Measurements from ENCODE around the gene DDX59. TPM values are rescaled to one million over a fixed set of nuclear protein-coding genes. Genes with fewer than 3 reads are reported as not detected.
"Not testable (repeated sequence)": the region's sequence is repeated elsewhere in the genome, so short reads cannot be mapped to it uniquely, and the experiment has no call there.

Gene DDX59
- total RNA-seq, 4 donors from 2014 or later: 17.9 to 40.8 (median 24.2) TPM

DNA sequence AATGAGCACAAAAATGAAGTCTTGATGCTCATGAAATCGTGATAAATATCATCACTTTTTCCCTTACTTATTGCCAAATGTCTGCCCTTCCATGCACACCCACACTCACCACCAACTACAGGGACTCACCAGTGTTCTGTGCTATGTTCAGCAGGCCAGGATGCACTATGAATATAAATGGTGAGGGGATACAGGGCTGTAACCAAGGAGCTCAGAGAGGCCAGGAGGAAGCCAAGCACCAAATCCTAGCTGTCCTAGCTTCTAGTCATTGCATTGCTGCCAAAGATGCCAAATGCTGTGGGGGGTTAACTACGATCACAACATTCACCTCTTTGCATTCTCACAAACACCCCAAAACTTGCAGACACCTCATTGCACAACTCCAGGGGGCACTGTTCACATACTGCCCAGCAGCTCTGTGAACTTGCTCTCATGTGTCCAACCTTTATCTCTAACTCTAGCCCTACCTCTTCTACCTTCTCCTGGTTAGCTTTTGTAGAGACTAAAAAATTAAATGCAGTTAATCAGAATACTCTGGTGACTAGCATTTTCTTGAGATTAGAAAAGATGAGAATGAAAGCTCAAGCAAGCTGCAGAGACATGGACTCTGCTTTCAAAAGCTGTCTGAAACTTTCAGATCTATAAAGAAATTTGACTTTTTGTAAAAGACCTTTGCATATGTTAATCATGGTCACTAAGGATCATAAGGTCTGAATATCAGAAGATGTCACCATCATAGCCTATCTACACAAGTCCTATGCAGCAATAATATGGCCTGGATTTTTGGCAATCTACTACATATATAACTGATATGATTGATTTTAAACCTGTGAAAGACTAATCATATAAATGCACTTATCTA lies 35.2 kb downstream of the DDX59 start:
- TF ChIP-seq, protein P1, sequence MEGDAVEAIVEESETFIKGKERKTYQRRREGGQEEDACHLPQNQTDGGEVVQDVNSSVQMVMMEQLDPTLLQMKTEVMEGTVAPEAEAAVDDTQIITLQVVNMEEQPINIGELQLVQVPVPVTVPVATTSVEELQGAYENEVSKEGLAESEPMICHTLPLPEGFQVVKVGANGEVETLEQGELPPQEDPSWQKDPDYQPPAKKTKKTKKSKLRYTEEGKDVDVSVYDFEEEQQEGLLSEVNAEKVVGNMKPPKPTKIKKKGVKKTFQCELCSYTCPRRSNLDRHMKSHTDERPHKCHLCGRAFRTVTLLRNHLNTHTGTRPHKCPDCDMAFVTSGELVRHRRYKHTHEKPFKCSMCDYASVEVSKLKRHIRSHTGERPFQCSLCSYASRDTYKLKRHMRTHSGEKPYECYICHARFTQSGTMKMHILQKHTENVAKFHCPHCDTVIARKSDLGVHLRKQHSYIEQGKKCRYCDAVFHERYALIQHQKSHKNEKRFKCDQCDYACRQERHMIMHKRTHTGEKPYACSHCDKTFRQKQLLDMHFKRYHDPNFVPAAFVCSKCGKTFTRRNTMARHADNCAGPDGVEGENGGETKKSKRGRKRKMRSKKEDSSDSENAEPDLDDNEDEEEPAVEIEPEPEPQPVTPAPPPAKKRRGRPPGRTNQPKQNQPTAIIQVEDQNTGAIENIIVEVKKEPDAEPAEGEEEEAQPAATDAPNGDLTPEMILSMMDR (IDR thresholded peaks at IDR 0.05): no peak
- TF ChIP-seq POLR2A (IDR thresholded peaks at IDR 0.05): no peak
- 61 to 74% methylated on average over 1 of the region's 2 CpGs for WGBS, 2 donors
- no peak for DNase-seq (ENCODE audit: low spot score in 2 of 2)
- intact Hi-C loops (cut with DNase I; ENCODE audit: low total_unique reads): no loop called here
- no peak overlapping the region for H3K4me3 ChIP-seq (ENCODE audit: low read depth, poor library complexity, severe bottlenecking)

DNA sequence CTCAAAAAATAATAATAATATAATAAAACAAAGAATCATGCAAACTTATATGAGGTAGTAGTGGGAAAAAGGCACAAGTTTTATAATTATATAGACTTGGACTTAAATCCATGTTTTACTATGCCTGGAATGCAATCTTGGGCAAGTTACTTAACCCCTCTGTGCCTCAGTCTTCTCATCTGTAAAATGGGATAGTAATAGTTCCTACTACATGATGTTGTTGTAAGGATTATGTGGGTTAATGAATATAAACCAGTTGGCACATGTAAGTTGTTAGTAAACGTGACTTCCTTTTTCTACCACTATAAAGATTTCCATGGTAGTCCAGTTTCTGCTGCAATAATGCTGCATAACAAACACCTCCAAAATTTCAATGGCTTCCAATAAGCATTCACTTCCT lies 38.3 kb downstream of the DDX59 start:
- no peak overlapping the region for H3K4me3 ChIP-seq (ENCODE audit: low read depth, poor library complexity, severe bottlenecking)
- no peak for DNase-seq (ENCODE audit: low spot score in 2 of 2)
- intact Hi-C loops (cut with DNase I; ENCODE audit: low total_unique reads): no loop called here
- WGBS, 2 donors: 75 to 88% methylated on average over 1 of the region's 1 CpG
- TF ChIP-seq, protein P1 (IDR thresholded peaks at IDR 0.05): no peak
- TF ChIP-seq POLR2A (IDR thresholded peaks at IDR 0.05): no peak

DNA sequence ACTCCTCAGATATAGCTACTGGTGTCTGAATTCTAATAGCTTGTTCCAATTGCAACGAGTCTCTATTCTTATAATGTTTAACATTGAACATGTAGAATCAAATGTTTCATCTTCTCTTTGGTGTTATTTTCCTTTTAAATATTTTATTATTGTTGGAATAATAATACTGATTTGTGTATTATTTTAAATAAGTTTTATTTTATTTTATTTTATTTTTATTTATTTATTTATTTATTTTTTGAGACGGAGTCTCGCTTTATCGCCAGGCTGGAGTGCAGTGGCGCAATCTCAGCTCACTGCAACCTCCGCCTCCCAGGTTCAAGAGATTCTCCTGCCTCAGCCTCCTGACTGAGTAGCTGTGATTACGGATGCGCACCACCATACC lies 39.2 kb downstream of the DDX59 start:
- H3K4me3 ChIP-seq (ENCODE audit: low read depth, poor library complexity, severe bottlenecking); intact Hi-C loops (cut with DNase I; ENCODE audit: low total_unique reads); DNase-seq (ENCODE audit: low spot score in 2 of 2): not testable (repeated sequence)
- WGBS, 2 donors: 84 to 97% methylated on average over 8 of the region's 8 CpGs

DNA sequence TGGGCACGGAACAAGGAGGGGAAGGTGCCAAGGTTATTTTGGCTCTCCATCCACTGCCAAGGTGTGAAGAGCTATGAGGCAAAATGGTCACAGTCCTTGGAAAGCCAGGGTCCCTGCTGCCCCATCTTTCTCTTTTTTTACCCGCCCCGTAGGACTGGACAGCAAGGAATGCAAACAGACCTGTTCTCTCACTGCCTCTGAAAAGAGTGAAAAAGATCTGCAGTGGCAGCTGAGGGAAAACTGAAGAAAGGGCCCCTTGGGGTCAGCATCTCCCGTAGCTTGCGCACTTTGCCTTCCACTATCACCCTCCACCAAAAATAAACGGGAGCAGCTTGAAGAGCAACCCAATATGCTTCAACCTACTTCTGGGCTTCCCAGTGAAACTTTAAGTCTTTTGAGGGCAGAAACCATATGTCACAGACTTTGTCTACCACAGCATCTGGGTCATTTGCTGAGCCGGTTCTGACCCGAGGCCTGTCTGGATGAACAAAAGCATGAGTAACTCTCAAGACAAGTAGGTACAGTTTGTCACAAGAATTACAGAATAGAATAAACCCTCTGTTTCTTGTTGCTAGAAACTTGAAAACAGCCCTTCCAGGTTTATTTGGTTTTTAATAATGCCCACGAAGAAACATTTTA lies 39.7 kb downstream of the DDX59 start:
- TF ChIP-seq, protein P1 (IDR thresholded peaks at IDR 0.05): no peak
- no peak for TF ChIP-seq POLR2A (IDR thresholded peaks at IDR 0.05)
- DNase-seq (ENCODE audit: low spot score in 2 of 2): no peak
- no peak overlapping the region for H3K4me3 ChIP-seq (ENCODE audit: low read depth, poor library complexity, severe bottlenecking)
- intact Hi-C loops (cut with DNase I; ENCODE audit: low total_unique reads): loop anchor here (5.0 kb wide), 1 partner anchor 172 kb away; no protein-coding TSS in a partner anchor
- 84 to 85% methylated on average over 9 of the region's 9 CpGs for WGBS, 2 donors

DNA sequence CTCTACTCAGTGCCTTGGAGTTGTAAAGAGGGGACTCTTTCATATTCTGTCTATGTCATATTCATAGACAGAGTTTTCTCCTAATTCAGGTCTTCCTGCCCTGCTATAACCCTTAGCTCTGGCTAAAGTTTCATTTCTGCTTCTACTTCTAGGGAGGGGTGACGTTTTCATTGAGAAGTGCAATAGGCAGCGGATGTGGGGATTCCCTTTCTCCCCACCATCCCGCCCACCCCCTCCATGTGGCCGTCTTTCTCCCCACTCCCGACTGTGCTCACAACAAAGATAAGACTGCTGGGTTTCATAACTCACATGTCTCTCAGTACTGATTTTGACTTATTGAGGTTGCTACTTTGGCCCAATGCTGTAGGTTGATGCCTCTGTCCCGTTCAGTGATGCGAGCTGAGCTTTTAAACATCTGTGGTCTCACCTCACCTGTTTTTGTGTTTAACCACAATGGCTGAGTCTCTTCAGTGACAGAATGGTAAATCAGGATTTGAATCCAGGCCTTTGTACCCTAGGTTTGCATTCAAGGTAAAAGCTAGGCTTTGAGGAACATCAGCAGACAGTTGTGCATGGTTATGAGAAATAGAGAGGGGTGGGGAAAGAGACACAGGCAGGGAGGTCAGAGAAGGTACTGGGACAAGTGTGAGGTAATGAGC lies 41.4 kb downstream of the DDX59 start:
- 76 to 84% methylated on average over 7 of the region's 7 CpGs for WGBS, 2 donors
- intact Hi-C loops (cut with DNase I; ENCODE audit: low total_unique reads): loop anchor here (5.0 kb wide), 1 partner anchor 174 kb away; no protein-coding TSS in a partner anchor

More for the DNA sequence above, 41.4 kb downstream of the DDX59 start:
- no peak for TF ChIP-seq POLR2A (IDR thresholded peaks at IDR 0.05)
- TF ChIP-seq, protein P1 (IDR thresholded peaks at IDR 0.05): no peak
- H3K4me3 ChIP-seq (ENCODE audit: low read depth, poor library complexity, severe bottlenecking): no peak overlapping the region
- no peak for DNase-seq (ENCODE audit: low spot score in 2 of 2)

All from lower leg skin (tissue), 4 donors.